ENCODE measurements around the gene CAMK2A. TPM values are rescaled to one million over a fixed set of nuclear protein-coding genes. Genes with fewer than 3 reads are reported as not detected.

Gene CAMK2A
- total and polyA plus RNA-seq, 2 of the 4 experiments (the other 2 are of a cell fraction), result 0.18 to 0.19 TPM

GRCh38 chr5:150288791-150289190 is 782 bp downstream of the CAMK2A start:
- POLR2A ChIA-PET (ENCODE audit: unreplicated experiment), result no interaction called here
- in situ Hi-C loops (cut with MboI; ENCODE audit: low sequenced_read_pairs) (no loop called here), intact Hi-C loops (cut with micrococcal nuclease) (no loop called here), dilution Hi-C loops (cut with HindIII; ENCODE audit: low sequenced_read_pairs, unreplicated experiment) (no loop called here)
- ATAC-seq (ENCODE audit: low read depth) (no peak), DNase-seq (no peak)
- Histone ChIP-seq H3K4me3 (ENCODE audit: insufficient read depth, low read depth, low read length) (no peak overlapping the region), H4K8ac (ENCODE audit: low read depth in 2 of 2, low read length in 2 of 2) (no peak overlapping the region), H3K36me3 (ENCODE audit: control insufficient read depth, insufficient read depth, low read length) (no peaks in the 10 kb centered on the region), H3K4me2 (ENCODE audit: low read depth, low read length) (no peak overlapping the region), H4K20me1 (ENCODE audit: insufficient read depth, low read length) (no peaks in the 10 kb centered on the region), H3K27me3 (ENCODE audit: control insufficient read depth, insufficient read depth, low read length) (no peaks in the 10 kb centered on the region), H2AK9ac (replicated peaks; ENCODE audit: low read depth, low read length, poor library complexity) (no peak overlapping the region), H3K4ac (ENCODE audit: low read depth, low read length) (no peak overlapping the region), H3K9me3 (ENCODE audit: control insufficient read depth, insufficient read depth, low read length) (no peaks in the 10 kb centered on the region), H3K4me1 (ENCODE audit: control insufficient read depth, insufficient read depth, low read length) (peaks cover 2% of the 10 kb centered on the region; the same call in 1 of the 2 replicates), H2BK15ac (ENCODE audit: low read depth, low read length) (no peak overlapping the region), H2BK120ac (ENCODE audit: low read depth, low read length) (no peak overlapping the region), H4K5ac (ENCODE audit: low read depth, low read length) (no peak overlapping the region), H3K18ac (ENCODE audit: low read depth, low read length) (no peak overlapping the region), H3K9ac (ENCODE audit: low read depth, low read length) (no peak overlapping the region), H2AFZ (replicated peaks; ENCODE audit: low read length, poor library complexity) (no peak overlapping the region), H3K23ac (ENCODE audit: low read depth, low read length) (no peak overlapping the region), H3K56ac (ENCODE audit: extremely low read depth, insufficient read depth, low read length) (no peak overlapping the region), H3K27ac (ENCODE audit: insufficient read depth, low read length) (no peak overlapping the region), H4K91ac (ENCODE audit: insufficient read depth, low read depth, low read length) (no peak overlapping the region), H3K14ac (replicated peaks; ENCODE audit: low read depth, low read length) (no peak overlapping the region), H3K79me1 (ENCODE audit: low read depth in 1 of 2, low read length in 2 of 2) (no peaks in the 10 kb centered on the region), H3K9me1 (ENCODE audit: insufficient read depth, low read length) (peaks cover 3% of the 10 kb centered on the region; the same call in 1 of the 2 replicates), H2BK20ac (ENCODE audit: low read depth, low read length) (no peak overlapping the region), H2AK5ac (ENCODE audit: low read depth, low read length) (no peak overlapping the region), H2BK5ac (ENCODE audit: low read depth, low read length, poor library complexity, severe bottlenecking) (no peak overlapping the region)
- no TSS peak for BruUV-seq (replicated peaks)
- TF ChIP-seq FOS (IDR thresholded peaks at IDR 0.05; ENCODE audit: low read depth, low read length) (no peak), USF2 (IDR thresholded peaks at IDR 0.05; ENCODE audit: low read depth, low read length) (no peak), MAFK (IDR thresholded peaks at IDR 0.05; ENCODE audit: low read depth, low read length) (no peak), CHD1 (IDR thresholded peaks at IDR 0.05; ENCODE audit: low read depth, low read length) (no peak), NFE2L2 (IDR thresholded peaks at IDR 0.05; ENCODE audit: low read depth, low read length) (no peak), RFX5 (IDR thresholded peaks at IDR 0.05; ENCODE audit: low read depth, low read length) (no peak), POLR2A (IDR thresholded peaks at IDR 0.05; ENCODE audit: low read depth, low read length) (no peak), RAD21 (IDR thresholded peaks at IDR 0.05; ENCODE audit: low read length) (no peak), BHLHE40 (IDR thresholded peaks at IDR 0.05; ENCODE audit: low read depth, low read length) (no peak), MAZ (IDR thresholded peaks at IDR 0.05; ENCODE audit: borderline replicate concordance, low read depth, low read length) (no peak), CTCF (conservative IDR thresholded peaks at IDR 0.05; ENCODE audit: low read depth, low read length) (no peak), MXI1 (IDR thresholded peaks at IDR 0.05; ENCODE audit: borderline replicate concordance, low read depth, low read length) (no peak)
- WGBS, 2 experiments (ENCODE audit: extremely low coverage in 2 of 2, insufficient read length in 1 of 2), result no CpG with 5 or more reads among the region's 6 CpGs
- CTCF ChIA-PET, result no interaction called here

All from IMR-90 (cell line).